HepG2 (cell line): ENCODE data around the gene NEK7. TPM values are rescaled to one million over a fixed set of nuclear protein-coding genes. Genes with fewer than 3 reads are reported as not detected.

Source experiments
- ATAC-seq: fragments of 200-7000 bp; cut with Tn5 transposase; 3 replicates; pipeline ENCODE4 v1.9.1; 2020; ENCODE audit warnings: mild to moderate bottlenecking, moderate library complexity
- BruUV-seq: library from RNA; stranded (reverse); fragments of 400-500 nt; replicated peaks from 2 replicates; lab custom pipeline; 2021; lab: Mats Ljungman, UMichigan
- CTCF ChIA-PET: fragments of 300-600 bp; formaldehyde crosslinking; extraction: SDS; loops from one replicate; lab custom pipeline; 2021; ENCODE audit warnings: low total read pairs, inconsistent platforms, low intra/inter-chr PET ratio; lab: Yijun Ruan, JAX
- POLR2A ChIA-PET: fragments of 350-600 bp; sonication (Branson Sonifier 250); formaldehyde crosslinking; loops from one replicate; lab custom pipeline; 2020; ENCODE audit warnings: antibody characterized with exemption, inconsistent platforms; lab: Yijun Ruan, JAX
- DNase-seq: peaks from one replicate; pipeline ENCODE4 v3.0.0-alpha.2; 2015; ENCODE audit warnings: low spot score
- FAIRE-seq: peaks from 3 replicates; lab custom pipeline; 2011; peaks lifted over from hg19 to GRCh38; lab: Jason Lieb, UNC
- H2AFZ ChIP-seq: one replicate; pipeline ENCODE4 v1.6.1; 2011; ENCODE audit warnings: low read length, inconsistent platforms
- H3K27ac ChIP-seq: fragments of 300-600 bp; 3 replicates; pipeline ENCODE4 v1.8.0; 2011; ENCODE audit warnings: mixed run types, mild to moderate bottlenecking, mixed read lengths, low read length, inconsistent platforms; ENCODE audit not compliant: insufficient read depth; ENCODE audit errors: extremely low read length
- H3K27me3 ChIP-seq, 2 experiments: fragments of 200-600 bp in 1 of 2; 2 replicates in 1 of 2; 3 replicates in 1 of 2; pipeline versions ENCODE4 v1.6.0 to v1.8.0; 2011; ENCODE audit warnings: low read length in 2 of 2, mild to moderate bottlenecking in 2 of 2, moderate library complexity in 2 of 2, inconsistent platforms in 1 of 2; ENCODE audit not compliant: insufficient read depth in 2 of 2, control insufficient read depth in 1 of 2
- H3K36me3 ChIP-seq, 2 experiments: fragments of 200-600 bp in 1 of 2; replicated peaks in 1 of 2; 2 replicates in 1 of 2; 3 replicates in 1 of 2; pipeline versions ENCODE4 v1.5.1 to v1.8.0; 2011; ENCODE audit warnings: low read length in 2 of 2, inconsistent platforms in 1 of 2; ENCODE audit not compliant: insufficient read depth in 2 of 2, control insufficient read depth in 1 of 2
- H3K4me1 ChIP-seq: 2 replicates; pipeline ENCODE4 v1.5.1; 2012; ENCODE audit warnings: low read length, inconsistent platforms; ENCODE audit not compliant: insufficient read depth
- H3K4me2 ChIP-seq: 2 replicates; pipeline ENCODE4 v1.6.0; 2011; ENCODE audit warnings: low read depth, low read length, inconsistent platforms
- H3K4me3 ChIP-seq, 3 experiments: fragments of 200-600 bp in 1 of 3; sonication (generic), shearing (Covaris generic) in 1 of 3; replicated peaks in 1 of 3; 2 replicates each; pipeline ENCODE4 v1.5.1; 2011 to 2016; ENCODE audit warnings: low read length in 3 of 3, inconsistent platforms in 2 of 3, low read depth in 2 of 3, mild to moderate bottlenecking in 2 of 3, control low read depth in 1 of 3, mixed read lengths in 1 of 3; ENCODE audit not compliant: insufficient read depth in 1 of 3
- H3K79me2 ChIP-seq: one replicate; pipeline ENCODE4 v1.6.1; 2011; ENCODE audit warnings: low read length, inconsistent platforms; ENCODE audit not compliant: insufficient read depth
- H3K9ac ChIP-seq: 2 replicates; pipeline ENCODE4 v1.6.0; 2011; ENCODE audit warnings: mild to moderate bottlenecking, low read depth, low read length, inconsistent platforms; ENCODE audit not compliant: insufficient read depth
- H3K9me3 ChIP-seq: 2 replicates; pipeline ENCODE4 v1.5.1; 2012; ENCODE audit warnings: mild to moderate bottlenecking, low read length
- H4K20me1 ChIP-seq: 2 replicates; pipeline ENCODE4 v1.6.0; 2011; ENCODE audit warnings: inconsistent platforms, mild to moderate bottlenecking, low read length, moderate library complexity; ENCODE audit not compliant: insufficient read depth
- CCAR2 ChIP-seq: fragments of 200-400 bp; formaldehyde crosslinking; optimal IDR thresholded peaks from 2 replicates; pipeline ENCODE3; 2018; ENCODE audit warnings: low read depth, mild to moderate bottlenecking, low read length, moderate library complexity
- CEBPG ChIP-seq: IDR thresholded peaks from 2 replicates; pipeline ENCODE4 v1.6.1; 2016
- HNF4G ChIP-seq, 2 experiments: sonication (generic) in 1 of 2; formaldehyde crosslinking in 1 of 2; IDR thresholded peaks; 2 replicates each; pipeline versions ENCODE4 v1.4.0 to v1.6.1; 2011 to 2020; ENCODE audit warnings: borderline replicate concordance in 2 of 2, low read depth in 2 of 2, mild to moderate bottlenecking in 2 of 2, low read length in 1 of 2, missing genetic modification reagents in 1 of 2, moderate library complexity in 1 of 2
- NKX3-1 ChIP-seq: sonication (generic); formaldehyde crosslinking; IDR thresholded peaks from 2 replicates; pipeline ENCODE4 v1.5.0; 2020; ENCODE audit warnings: missing genetic modification reagents
- RXRA ChIP-seq: sonication (generic); formaldehyde crosslinking; IDR thresholded peaks from 2 replicates; pipeline ENCODE4 v1.5.1; 2020; ENCODE audit warnings: missing genetic modification reagents
- SALL1 ChIP-seq: sonication (generic); formaldehyde crosslinking; IDR thresholded peaks from 2 replicates; pipeline ENCODE4 v1.8.0; 2022; ENCODE audit warnings: mild to moderate bottlenecking, missing genetic modification reagents
- ZMYM3 ChIP-seq: sonication (generic); formaldehyde crosslinking; IDR thresholded peaks from 2 replicates; pipeline ENCODE4 v1.5.1; 2020; ENCODE audit warnings: mild to moderate bottlenecking, missing genetic modification reagents
- ZNF264 ChIP-seq: sonication (generic); formaldehyde crosslinking; IDR thresholded peaks from 2 replicates; pipeline ENCODE4 v1.4.0; 2020; ENCODE audit warnings: missing genetic modification reagents
- ZSCAN22 ChIP-seq: sonication (generic); formaldehyde crosslinking; IDR thresholded peaks from 2 replicates; pipeline ENCODE4 v1.4.0; 2020; ENCODE audit warnings: mild to moderate bottlenecking, missing genetic modification reagents
- ZSCAN29 ChIP-seq: sonication (generic); formaldehyde crosslinking; conservative IDR thresholded peaks from 2 replicates; pipeline ENCODE4 v1.4.0; 2020; ENCODE audit warnings: mild to moderate bottlenecking, missing genetic modification reagents
- WGBS: methylation state at CpG from one replicate; pipeline ENCODE4 v1.1.6; 2017; ENCODE audit warnings: low lambda C conversion rate; 5-methylcytosine and 5-hydroxymethylcytosine counted together
- in situ Hi-C: cut with HindIII; loops from 2 replicates; pipeline ENCODE4 v1.10.0; 2017; ENCODE audit warnings: low pct_unique_long_range_greater_than_20kb; ENCODE audit not compliant: extremely low pct_ligation_motif_present
- intact Hi-C: fragments of 100-400 bp; cut with micrococcal nuclease; formaldehyde crosslinking; loops from one replicate; pipeline ENCODE4 v1.10.0; 2022; ENCODE audit not compliant: unreplicated experiment
- polyA plus RNA-seq, 8 experiments: library from polyadenylated mRNA; depleted of rRNA in 3 of 8; stranded (reverse) in 7 of 8; unstranded in 1 of 8; fragments of >200 nt; fragmentation: Illumina TruSeq in 4 of 8; extraction: Trizol in 4 of 8; gene quantifications; 2 replicates each; pipeline versions ENCODE4 v1.2.1 to v1.2.3, GENCODE V29; 2011 to 2016; ENCODE audit warnings: low read depth in 4 of 8, missing spikeins in 1 of 8, mixed read lengths in 1 of 8; ENCODE audit not compliant: insufficient read depth in 1 of 8
- total RNA-seq, 5 experiments: library from RNA; depleted of rRNA; stranded (reverse); fragments of >200 nt; fragmentation: Illumina TruSeq; extraction: Trizol; gene quantifications; 2 replicates each; pipeline ENCODE4 v1.2.3, GENCODE V29; 2016; ENCODE audit warnings: low read depth in 1 of 5
- TF ChIP-seq, protein P1 (sequence below): sonication (generic); formaldehyde crosslinking; IDR thresholded peaks from 2 replicates; pipeline ENCODE4 v1.4.0; 2020; ENCODE audit warnings: missing genetic modification reagents
- TF ChIP-seq, protein P2 (sequence below): sonication (generic); formaldehyde crosslinking; IDR thresholded peaks from 2 replicates; pipeline ENCODE4 v1.5.1; 2020; ENCODE audit warnings: missing genetic modification reagents, mild to moderate bottlenecking, borderline replicate concordance

Gene NEK7
- total and polyA plus RNA-seq, 2 of the 13 experiments (the other 11 are each of a cell fraction or from before 2014, with no cell fraction given), result 18.1 to 19.2 TPM

DNA sequence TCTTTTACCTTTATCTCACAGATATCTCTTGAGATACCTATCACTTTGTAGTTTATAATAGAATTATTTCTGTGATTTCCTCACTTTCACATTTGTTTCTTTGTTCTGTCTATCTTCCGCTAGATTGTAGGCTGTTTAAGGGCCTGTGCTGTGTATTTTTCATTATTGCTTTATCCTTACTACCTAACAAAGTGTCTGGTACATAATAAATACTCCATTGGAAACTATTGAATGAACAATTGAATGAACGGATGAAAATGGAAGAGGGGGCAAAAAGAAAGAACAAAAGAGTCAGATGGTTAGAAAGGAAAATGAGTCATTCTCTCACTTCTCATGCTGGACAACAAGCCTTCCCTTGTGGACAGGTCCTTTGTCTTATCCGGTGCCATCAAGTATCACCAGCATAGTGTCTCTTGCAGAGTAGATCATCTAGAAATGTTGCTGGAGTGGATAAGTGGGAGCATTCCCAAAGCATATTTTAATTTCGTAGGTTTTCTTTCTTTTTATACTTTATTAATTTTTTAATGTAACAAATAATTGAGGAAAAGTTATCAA lies 159.8 kb downstream of the NEK7 start:
- H3K36me3 ChIP-seq, result 0 out of 5 replicates have a peak, but pooled peaks cover 0 to 1% of the 10 kb centered on the region in 2 experiments
- no peaks in the 10 kb centered on the region for H4K20me1 ChIP-seq
- H2AFZ ChIP-seq, result no peak overlapping the region
- TF ChIP-seq ZSCAN29 (CRISPR knock-in tag) (no peak), NKX3-1 (CRISPR knock-in tag) (no peak), ZMYM3 (CRISPR knock-in tag) (no peak), HNF4G (IDR thresholded peaks at IDR 0.05; ENCODE audit: borderline replicate concordance, low read depth, low read length) (no peak), HNF4G (CRISPR knock-in tag; IDR thresholded peaks at IDR 0.05; ENCODE audit: borderline replicate concordance, low read depth) (no peak), RXRA (CRISPR knock-in tag) (no peak), CEBPG (CRISPR knock-in tag) (no peak), ZNF264 (no peak), SALL1 (no peak), ZSCAN22 (CRISPR knock-in tag) (no peak), CCAR2 (no peak)
- TF ChIP-seq, protein P1, sequence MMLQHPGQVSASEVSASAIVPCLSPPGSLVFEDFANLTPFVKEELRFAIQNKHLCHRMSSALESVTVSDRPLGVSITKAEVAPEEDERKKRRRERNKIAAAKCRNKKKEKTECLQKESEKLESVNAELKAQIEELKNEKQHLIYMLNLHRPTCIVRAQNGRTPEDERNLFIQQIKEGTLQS (CRISPR knock-in tag), result no peak
- TF ChIP-seq, protein P2, sequence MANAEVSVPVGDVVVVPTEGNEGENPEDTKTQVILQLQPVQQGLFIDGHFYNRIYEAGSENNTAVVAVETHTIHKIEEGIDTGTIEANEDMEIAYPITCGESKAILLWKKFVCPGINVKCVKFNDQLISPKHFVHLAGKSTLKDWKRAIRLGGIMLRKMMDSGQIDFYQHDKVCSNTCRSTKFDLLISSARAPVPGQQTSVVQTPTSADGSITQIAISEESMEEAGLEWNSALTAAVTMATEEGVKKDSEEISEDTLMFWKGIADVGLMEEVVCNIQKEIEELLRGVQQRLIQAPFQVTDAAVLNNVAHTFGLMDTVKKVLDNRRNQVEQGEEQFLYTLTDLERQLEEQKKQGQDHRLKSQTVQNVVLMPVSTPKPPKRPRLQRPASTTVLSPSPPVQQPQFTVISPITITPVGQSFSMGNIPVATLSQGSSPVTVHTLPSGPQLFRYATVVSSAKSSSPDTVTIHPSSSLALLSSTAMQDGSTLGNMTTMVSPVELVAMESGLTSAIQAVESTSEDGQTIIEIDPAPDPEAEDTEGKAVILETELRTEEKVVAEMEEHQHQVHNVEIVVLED (CRISPR knock-in tag), result no peak
- H3K4me1 ChIP-seq, result no peaks in the 10 kb centered on the region
- BruUV-seq, result no TSS peak
- DNase-seq (no peak), FAIRE-seq (no peak), ATAC-seq (no peak)
- H3K4me3 ChIP-seq, result no peak overlapping the region
- in situ Hi-C loops, result no loop called here
- no peaks in the 10 kb centered on the region for H3K9me3 ChIP-seq
- intact Hi-C loops, result no loop called here
- H3K27ac ChIP-seq, result no peak overlapping the region
- CTCF ChIA-PET, result no interaction called here
- no peaks in the 10 kb centered on the region for H3K27me3 ChIP-seq
- POLR2A ChIA-PET, result no interaction called here
- H3K79me2 ChIP-seq, result no peaks in the 10 kb centered on the region
- no peak overlapping the region for H3K9ac ChIP-seq
- 97% methylated on average over 4 of the region's 4 CpGs for WGBS
- no peak overlapping the region for H3K4me2 ChIP-seq
